NOMO-1 (cell line): ENCODE data around the gene CTNNA3.
"Not testable (repeated sequence)": the region's sequence is repeated elsewhere in the genome, so short reads cannot be mapped to it uniquely, and the experiment has no call there.

Source experiments
- DNase-seq, 2 experiments: peaks; one replicate each; lab custom pipeline; 2025; ENCODE audit not compliant: unreplicated experiment in 2 of 2; lab: John Stamatoyannopoulos, UW

The CTNNA3 gene

DNA sequence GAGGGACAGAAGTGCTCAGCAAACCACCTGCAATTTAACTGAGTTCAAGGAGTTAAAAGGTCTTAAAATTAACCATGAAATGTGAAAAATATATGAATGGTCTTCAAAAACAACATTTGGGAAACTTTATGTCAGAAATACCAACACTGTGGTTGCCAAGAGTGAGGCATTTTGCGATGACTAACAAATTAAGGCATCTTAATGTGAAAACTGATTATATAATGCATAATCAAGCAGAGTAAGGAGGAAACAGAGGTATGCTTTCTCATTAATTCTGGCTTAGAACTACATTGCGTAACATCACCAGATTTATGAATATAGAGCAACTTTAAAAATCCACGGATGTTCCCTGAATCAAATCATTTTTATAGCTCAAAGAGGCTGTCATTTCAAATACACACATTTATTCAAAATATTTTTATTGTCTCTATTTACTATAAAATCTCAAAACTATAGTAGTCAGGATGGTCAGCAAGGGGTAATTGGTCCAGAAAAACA lies 434.6 kb downstream of the CTNNA3 start:
- no peak for DNase-seq

DNA sequence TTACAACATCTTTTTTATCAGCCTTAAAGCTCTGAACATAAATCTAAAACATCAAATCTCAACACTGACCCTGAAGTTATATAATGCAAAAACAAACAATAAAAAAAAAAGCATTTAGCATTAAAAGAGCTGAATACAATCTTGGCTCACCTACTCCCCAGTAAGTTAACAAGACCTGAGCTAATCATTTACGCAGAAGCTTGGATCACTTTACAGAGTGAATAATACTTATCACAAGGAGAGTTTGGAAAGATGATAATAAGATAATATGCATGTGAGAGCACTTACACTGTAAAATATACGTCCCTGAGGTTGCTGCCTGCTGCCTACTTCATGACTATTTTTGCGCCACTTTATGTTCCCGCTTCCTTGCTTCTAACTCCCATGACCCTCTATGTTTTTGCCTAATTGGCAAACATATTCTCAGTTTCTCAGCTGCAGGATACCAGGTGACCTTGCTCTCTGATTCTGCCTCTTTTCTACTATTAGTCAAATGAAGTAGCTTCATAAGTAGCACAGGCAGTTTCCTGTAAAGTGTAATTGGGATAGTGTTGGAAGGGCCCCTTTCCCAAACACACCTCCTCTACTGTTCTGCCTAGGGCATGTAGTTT lies 436.6 kb downstream of the CTNNA3 start:
- DNase-seq, result no peak

DNA sequence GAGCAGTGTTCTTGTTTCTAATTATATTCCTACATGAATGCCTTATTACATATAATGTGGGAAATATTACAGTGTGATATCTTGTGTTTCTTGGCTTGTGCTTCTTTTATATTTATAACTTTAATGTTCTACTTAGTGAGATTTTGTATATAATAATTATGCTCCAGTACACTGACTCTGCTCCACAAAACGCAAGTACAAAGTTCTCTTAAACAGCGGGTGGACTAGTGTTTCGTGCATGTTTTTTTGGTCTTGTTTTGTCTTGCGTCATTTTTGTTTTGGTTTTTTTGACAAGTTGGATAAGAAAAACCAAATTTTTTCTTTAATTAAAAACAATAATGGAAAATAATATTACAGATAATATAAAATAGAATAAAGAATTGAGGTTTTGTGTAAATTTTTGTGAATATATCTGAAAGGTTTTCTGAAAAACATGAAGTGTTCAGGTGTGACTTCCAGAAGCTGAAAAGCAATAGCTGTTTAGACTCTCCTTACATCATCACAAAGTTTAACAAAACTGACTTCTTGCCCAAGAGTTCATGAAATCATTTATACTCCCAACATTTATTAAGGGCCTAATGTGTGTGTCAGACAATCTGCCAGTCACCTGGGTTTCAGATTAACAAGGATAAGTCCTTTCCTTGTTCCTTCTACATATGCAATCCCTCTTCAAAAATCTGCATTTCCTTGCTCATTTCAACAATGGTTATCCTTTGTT lies 438.4 kb downstream of the CTNNA3 start:
- no peak for DNase-seq

DNA sequence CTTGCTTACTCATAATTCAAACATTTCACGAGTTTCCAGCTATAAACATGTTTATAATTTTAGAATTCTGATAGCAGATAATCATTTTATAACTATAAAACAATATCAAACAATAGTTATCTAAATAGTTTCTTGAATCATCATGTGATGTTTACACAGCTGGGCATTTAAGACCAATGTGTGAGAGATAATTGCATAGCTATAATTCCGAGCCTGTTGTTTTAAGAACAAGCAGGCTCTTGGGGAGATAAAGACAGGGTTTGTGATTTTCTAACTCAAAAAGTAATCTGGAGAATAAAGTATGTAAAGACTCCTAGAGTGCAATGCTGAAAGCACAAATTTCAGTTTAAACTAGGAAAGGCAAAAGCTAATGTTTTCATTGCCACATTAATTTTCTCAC lies 439.0 kb downstream of the CTNNA3 start:
- no peak for DNase-seq

DNA sequence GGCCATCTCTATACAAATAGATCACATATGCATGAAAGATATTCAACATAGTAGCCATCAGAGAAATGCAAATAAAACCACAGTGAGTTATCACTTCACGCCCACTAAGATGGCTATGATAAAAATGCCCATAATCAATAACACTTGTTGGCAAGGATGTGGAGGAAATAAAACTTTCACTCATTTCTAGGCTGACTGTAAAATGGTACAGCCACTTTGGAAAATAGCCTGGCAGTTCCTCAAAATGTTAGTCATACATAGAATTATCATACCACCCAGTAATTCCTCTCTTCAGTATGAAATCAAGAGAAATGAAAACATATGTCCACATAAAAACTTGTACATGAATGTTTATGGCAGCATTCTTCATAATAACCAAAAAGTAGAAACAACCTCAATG lies 445.3 kb downstream of the CTNNA3 start:
- no peak for DNase-seq

DNA sequence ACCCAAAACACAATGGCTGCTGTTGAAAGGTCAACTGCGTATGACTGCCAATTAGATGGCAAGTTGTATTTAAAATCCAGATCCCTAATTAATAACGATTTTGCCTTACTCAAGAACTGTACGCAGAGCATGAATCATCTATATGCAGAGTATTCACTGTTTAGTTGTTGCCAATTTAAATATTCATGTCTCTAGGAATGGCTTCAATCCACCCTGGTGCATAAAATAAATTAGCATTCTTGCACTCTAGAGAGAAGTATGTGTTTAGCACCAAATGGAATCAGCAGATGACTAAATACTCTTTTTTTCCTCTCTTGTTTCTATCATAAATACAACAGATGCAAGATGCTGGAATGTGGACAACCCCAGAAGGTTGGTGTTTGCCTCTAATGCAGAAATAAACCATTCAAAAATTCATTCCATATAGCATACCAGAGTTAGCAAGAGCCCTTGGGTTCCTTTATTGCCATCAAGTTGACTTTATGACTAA lies 449.9 kb downstream of the CTNNA3 start:
- no peak for DNase-seq

DNA sequence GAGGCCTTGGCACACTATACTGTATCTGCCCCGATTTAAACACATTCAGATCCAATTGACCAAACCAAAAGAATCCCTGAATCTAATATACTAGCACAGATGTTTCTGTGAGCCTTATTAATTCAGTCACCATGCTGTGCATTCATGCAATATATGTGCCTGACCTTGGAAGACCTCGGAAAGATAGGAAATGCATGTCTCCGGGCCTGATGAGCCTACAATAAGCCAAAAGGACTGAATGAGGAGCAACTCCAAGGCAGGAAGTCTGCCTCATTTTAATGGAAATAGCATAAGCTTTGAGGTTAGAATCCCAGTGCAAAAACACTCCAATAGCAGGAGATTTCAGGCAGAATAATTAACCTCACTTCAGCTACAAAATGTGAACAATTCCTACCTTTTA lies 453.5 kb downstream of the CTNNA3 start:
- DNase-seq, result no peak

DNA sequence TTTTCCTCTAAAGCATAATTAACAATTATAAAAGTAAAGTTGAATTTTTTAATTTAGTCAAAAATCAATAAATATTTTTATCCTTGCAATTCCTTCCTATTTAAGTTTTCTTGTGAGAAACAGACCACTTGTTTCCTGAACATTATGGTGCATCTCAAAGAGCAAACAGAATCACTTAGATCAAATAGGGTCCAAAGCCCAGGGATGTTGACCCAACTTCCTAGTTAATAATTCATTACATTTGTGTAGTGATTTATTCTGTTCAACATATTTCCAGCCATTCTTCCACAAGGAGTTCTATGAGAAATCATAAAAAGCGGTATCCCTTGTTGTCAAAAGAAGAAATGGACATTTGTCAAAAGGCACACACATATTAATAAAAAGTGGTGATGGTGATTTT lies 454.5 kb downstream of the CTNNA3 start:
- DNase-seq, result no peak

DNA sequence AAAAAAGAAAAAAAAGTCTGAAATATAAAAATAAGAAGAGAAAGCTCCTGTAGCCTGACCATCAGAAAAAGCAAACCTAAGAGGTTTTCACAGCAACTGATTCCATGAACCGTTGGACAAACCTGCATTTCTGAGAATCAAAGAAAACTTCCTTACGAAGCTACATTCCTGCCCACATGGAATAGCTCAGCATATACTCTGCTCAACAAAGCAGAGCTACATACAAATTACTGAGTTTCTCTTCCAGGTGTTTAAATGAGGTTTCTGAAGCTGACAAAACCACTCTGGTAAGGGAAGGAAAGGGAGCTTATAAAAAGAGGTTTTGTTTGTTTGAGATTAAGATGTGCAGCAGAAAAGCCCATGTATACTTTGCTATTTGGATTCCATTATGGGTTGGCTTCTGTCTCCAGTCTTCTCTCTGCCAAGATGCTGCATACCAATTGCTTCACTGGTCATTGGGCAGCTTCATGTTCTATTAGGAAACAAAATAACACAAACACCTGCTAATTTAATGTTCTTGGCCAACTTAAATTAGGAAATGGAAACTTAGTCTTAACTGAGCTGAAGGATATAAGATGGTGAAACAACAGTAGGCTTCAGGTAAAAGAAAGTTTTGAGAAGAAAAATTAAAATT lies 456.0 kb downstream of the CTNNA3 start:
- no peak for DNase-seq

DNA sequence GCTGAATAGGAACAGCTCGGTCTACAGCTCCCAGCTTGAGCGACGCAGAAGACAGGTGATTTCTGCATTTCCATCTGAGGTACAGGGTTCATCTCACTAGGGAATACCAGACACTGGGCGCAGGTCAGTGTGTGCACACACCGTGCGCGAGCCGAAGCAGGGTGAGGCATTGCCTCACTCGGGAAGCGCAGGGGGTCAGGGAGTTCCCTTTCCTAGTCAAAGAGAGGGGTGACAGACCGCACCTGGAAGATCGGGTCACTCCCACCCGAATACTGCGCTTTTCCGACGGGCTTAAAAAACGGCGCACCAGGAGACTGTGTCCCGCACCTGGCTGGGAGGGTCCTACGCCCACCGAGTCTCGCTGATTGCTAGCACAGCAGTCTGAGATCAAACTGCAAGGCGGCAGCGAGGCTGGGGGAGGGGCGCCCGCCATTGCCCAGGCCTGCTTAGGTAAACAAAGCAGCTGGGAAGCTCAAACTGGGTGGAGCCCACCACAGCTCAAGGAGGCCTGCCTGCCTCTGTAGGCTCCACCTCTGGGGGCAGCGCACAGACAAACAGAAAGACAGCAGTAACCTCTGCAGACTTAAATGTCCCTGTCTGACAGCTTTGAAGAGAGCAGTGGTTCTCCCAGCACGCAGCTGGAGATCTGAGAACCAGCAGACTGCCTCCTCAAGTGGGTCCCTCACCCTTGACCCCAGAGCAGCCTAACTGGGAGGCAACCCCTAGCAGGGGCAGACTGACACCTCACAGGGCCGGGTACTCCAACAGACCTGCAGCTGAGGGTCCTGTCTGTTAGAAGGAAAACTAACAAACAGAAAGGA lies 465.1 kb downstream of the CTNNA3 start:
- not testable (repeated sequence) for DNase-seq

DNA sequence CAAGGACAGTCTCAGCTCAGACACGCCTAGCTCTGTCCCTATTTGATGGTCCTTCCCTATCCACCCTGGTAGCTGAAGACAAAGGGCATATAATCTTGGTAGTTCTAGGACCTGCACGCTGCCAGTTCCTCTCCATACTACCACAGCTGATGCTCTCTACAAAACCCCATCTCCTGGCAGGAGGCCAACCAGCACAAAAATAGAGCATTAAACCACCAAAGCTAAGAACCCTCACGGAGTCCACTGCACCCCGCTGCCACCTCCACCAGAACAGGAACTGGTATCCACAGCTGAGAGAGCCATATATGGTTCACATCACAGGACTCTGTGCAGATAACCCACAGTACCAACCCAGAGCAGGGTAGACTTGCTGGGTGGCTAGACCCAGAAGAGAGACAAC lies 470.8 kb downstream of the CTNNA3 start:
- no peak for DNase-seq

DNA sequence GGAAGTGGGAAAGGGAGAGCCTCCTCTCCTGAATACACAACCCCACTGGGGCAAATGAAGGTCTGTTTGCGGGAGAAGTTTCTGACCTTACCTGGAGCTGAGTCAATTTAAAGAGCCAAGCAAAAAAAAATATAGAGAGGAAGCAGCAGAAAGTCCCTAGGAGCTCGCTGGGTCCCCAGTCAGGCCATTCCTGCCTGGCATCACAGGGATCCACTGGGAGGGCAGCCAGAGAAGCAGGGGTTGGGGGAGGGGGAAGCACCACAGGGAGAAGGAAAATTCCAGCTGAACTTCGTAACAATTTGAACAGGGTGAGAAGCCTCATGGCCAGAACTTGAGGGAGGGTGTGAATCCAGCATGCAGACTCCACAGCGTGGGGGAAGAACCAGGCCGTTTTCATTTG lies 471.4 kb downstream of the CTNNA3 start:
- no peak for DNase-seq

DNA sequence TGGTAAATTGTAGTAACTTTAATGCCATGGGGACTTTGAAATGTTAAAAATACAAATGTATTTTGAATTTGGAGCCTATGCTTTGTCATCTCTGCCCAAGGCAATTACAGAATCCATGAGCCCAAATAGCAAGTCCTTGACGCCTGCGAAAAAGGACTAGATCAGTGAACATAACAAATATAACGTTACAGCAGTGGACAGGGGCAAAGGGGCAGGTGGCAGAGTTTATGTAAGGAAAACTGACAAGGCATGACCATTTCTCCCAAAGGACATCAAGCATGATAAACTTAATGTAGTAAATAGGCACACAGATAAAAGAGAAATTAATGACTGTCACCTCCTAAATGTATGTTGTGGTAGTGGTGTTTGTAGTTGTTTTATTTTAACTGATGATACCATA lies 473.1 kb downstream of the CTNNA3 start:
- no peak for DNase-seq

DNA sequence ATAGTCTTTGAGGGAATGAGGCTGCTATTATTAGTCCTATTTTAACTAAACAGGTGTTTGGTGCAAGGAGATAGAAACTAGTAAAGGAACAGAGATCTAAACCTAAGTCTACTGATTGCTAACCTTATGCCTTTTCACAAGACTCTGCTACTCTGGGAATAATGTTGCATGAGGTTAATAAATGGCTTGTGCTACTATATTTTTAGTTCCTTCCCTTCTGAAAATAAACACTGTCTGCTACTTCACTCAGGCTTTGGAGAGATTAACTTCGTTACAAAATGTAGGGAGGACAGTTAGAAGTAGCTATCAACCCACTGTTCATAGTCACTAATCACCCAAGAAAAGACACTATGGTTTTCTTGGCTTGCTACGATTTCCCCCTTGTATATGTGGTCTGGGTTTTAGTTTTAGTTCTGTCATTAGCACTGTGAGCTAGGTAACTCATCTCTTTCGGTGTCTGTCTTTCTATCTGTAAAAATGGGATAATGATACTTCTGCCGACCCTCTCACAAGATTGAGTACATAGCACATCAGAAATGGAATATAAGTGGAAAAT lies 474.0 kb downstream of the CTNNA3 start:
- no peak for DNase-seq

DNA sequence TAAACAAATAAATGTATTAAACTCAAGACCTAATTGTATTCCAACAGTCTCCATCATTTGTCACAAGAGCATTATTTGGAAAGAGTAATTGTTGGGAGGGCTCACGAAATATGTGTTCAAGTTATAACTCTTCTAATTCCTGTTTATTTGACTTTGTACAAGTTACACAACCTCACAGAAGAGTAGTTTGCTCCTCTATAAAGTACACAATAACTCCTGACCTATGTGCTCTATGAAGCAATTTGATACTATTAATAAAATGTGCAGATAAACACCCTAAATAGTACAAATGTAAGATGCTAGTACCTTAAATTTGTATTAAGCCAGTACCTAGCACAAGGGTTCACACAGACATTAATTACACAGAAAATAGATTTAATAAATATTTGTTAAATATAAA lies 484.3 kb downstream of the CTNNA3 start:
- DNase-seq, result no peak

DNA sequence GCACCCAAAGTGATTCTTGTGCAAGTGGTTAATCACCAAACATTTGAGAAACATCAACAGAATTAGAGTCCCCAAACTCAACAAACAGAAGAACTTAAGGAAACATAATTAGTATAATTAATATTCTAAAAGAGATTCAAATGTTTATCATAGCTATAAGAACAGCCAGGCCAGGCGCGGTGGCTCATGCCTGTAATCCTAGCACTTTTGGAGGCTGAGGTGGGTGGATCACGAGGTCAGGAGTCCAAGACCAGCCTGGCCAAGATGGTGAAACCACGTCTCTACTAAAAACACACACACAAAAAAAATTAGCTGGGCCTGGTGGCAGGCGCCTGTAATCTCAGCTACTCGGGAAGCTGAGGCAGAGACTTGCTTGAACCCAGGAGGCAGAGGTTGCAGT lies 488.1 kb downstream of the CTNNA3 start:
- not testable (repeated sequence) for DNase-seq

DNA sequence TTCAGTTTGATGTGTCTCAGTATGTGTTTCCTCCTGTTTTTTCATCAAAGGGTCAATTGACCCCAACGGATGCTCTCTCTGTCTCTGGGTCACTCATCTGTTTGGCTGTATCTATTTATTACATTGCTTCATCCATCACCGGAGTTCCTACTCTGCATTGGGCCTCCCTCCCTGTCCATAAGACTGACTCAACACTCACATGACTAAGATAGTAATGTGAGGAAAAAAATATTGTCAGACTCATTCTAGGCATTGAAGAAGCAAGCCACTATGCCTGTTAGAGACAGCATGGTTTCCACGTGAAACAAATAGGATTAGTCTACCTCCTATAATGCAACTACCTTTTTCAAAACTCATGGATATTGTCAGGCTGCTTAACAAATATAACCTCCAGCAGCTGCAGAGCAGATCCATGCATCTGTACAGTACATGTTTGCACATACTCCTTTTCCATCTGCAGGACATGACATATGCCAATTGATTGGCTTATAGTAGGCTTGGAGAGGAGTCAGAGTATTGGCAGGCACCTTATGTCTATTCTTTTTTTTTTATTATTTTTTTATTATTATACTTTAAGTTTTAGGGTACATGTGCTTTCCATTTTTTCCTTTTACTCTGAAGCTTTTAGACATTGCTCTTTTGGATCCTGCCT lies 495.0 kb downstream of the CTNNA3 start:
- DNase-seq, result no peak

DNA sequence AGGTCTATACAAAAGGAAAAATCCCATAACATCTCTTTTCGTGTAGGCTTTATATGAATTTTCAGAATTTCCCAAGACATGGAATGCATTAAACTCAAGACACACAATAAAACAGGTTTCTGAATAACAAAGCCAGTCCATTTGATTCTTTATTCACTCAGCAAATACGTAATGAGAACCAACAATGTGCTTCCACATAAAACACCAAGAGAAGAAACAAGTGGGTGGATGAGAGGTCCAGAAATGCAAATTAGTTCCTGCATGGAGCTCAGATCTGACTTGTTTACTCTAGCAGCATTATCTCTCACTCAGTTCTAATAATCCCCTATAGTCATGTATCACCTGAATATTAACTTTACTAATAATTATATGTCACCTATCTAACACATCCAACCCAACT lies 520.6 kb downstream of the CTNNA3 start:
- no peak for DNase-seq

DNA sequence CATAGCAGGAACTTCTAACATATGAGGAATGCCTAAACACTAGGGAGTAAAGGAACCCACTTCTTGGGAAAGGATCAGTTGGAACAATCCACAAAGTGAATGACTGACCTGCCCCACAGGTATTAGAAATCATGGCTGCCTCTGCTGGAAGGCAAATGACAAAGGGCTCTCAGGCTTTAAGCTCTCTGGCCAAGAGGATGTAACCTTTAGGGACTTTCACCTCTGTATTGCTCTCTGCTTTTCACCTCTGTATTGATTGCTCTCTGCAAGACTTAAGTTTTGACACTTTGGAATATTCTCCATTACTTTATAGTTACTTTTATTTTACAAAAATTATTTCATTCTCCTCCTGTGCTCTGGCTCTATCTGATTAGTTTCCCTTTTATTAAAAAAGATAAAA lies 522.2 kb downstream of the CTNNA3 start:
- no peak for DNase-seq

DNA sequence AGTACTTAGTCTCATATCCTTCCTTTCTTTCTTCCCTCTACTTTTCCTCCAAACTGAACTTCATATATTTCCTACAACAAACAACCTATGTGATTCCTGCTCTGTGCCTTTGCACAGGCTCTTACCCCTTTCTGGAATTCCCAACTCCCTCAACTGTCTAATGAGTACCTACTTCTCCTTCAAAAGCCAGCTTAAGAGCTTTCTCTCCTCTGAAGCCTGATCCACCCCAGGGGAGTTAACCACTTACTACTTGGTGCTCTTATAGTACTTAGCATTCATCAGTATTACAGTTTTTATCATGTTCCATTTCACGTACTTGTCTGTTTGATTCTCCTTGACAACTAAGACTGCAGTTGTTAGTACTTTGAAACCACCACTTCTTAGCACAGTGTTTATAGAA lies 524.0 kb downstream of the CTNNA3 start:
- no peak for DNase-seq
